GM12892 (cell line): ENCODE measurements around the gene VCAN.

Experiments used
- POLR2A ChIP-seq: IDR thresholded peaks from 2 replicates; pipeline ENCODE4 v1.6.1; 2011; ENCODE audit warnings: low read depth, low read length, control low read depth
- POLR2AphosphoS5 ChIP-seq: IDR thresholded peaks from 2 replicates; pipeline ENCODE4 v1.6.1; 2011; ENCODE audit warnings: low read depth, low read length, control low read depth
- TAF1 ChIP-seq: IDR thresholded peaks from 2 replicates; pipeline ENCODE4 v1.6.1; 2011; ENCODE audit warnings: low read depth, mild to moderate bottlenecking, control low read depth, low read length, borderline replicate concordance

DNA sequence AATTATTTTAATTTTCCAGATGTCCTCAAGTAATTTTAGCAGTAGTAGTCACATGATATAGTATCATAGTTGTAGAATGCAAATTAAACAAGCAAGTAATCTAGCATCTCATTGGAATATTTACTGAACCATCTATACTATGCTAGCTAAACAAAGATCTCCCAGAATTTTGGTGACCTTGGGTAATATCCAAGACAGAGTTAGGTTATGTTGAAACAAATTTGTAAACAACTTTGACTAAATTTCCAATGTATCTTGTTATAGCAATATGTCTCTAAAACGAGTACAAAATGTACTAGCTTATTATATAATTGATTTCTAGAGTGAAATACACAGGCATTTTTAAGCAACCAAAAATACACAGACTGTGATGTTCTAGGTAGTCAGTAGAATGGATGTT, 41.5 kb downstream of the VCAN start:
- TF ChIP-seq POLR2A (no peak), TAF1 (no peak), POLR2AphosphoS5 (no peak)
